HG02943 (cell line): ENCODE measurements around the gene PI4K2A.

ENCODE experiments used
- ATAC-seq: cut with Tn5 transposase; IDR thresholded peaks from one replicate; pipeline ENCODE4 v1.9.1; 2021; ENCODE audit warnings: mild to moderate bottlenecking, low read depth, moderate library complexity; ENCODE audit not compliant: unreplicated experiment

The PI4K2A gene

GRCh38 chr10:97721871-97722780, 81.7 kb downstream of the PI4K2A start:
- ATAC-seq: no peak

- ATAC-seq: no peak
Measured at GRCh38 chr10:97723001-97723400, 82.5 kb downstream of the PI4K2A start.

- ATAC-seq: no peak
Measured at GRCh38 chr10:97724341-97724941, 84.0 kb downstream of the PI4K2A start.
